Endodermal cell (in vitro differentiated cells): ENCODE data around the gene TFB2M. TPM values are rescaled to one million over a fixed set of nuclear protein-coding genes. Genes with fewer than 3 reads are reported as not detected.

Experiments
- DNase-seq: peaks from one replicate; pipeline ENCODE4 v3.0.0-alpha.2; 2017
- H3K27ac ChIP-seq: 2 replicates; pipeline ENCODE4 v1.5.1; 2013; ENCODE audit warnings: mild to moderate bottlenecking, low read depth, low read length, moderate library complexity
- H3K27me3 ChIP-seq: 2 replicates; pipeline ENCODE4 v1.6.1; 2013; ENCODE audit warnings: mild to moderate bottlenecking, low read length, moderate library complexity; ENCODE audit not compliant: insufficient read depth, control insufficient read depth, poor library complexity, severe bottlenecking
- H3K36me3 ChIP-seq: 2 replicates; pipeline ENCODE4 v1.7.0; 2013; ENCODE audit warnings: mild to moderate bottlenecking, low read length, moderate library complexity; ENCODE audit not compliant: control insufficient read depth, insufficient read depth
- H3K4me1 ChIP-seq: one replicate; pipeline ENCODE4 v1.7.0; 2013; ENCODE audit warnings: low read length; ENCODE audit not compliant: control insufficient read depth, insufficient read depth
- H3K4me3 ChIP-seq: 2 replicates; pipeline ENCODE4 v1.5.1; 2013; ENCODE audit warnings: mild to moderate bottlenecking, low read length, moderate library complexity
- H3K9ac ChIP-seq: 2 replicates; pipeline ENCODE4 v1.6.1; 2013; ENCODE audit warnings: mild to moderate bottlenecking, low read length, moderate library complexity; ENCODE audit not compliant: poor library complexity, severe bottlenecking; ENCODE audit errors: extremely low read depth
- H3K9me3 ChIP-seq: 2 replicates; pipeline ENCODE4 v1.6.1; 2013; ENCODE audit warnings: mild to moderate bottlenecking, low read length, moderate library complexity; ENCODE audit not compliant: control insufficient read depth
- H3K27ac Mint-ChIP-seq: 2 replicates; pipeline ENCODE4 v1.8.0; 2020; ENCODE audit warnings: mixed read lengths
- H3K27me3 Mint-ChIP-seq: 2 replicates; pipeline ENCODE4 v1.8.0; 2021; ENCODE audit warnings: mild to moderate bottlenecking, mixed read lengths; ENCODE audit not compliant: insufficient read depth
- H3K36me3 Mint-ChIP-seq: 2 replicates; pipeline ENCODE4 v1.8.0; 2020; ENCODE audit warnings: low read depth, mixed read lengths
- H3K4me1 Mint-ChIP-seq: 2 replicates; pipeline ENCODE4 v1.8.0; 2020; ENCODE audit warnings: mixed read lengths
- H3K4me3 Mint-ChIP-seq: 2 replicates; pipeline ENCODE4 v1.8.0; 2020; ENCODE audit warnings: mild to moderate bottlenecking, moderate library complexity, mixed read lengths
- H3K9me3 Mint-ChIP-seq: 2 replicates; pipeline ENCODE4 v1.8.0; 2020; ENCODE audit warnings: mild to moderate bottlenecking, mixed read lengths
- WGBS, 2 experiments: methylation state at CpG; one replicate each; pipeline versions ENCODE4 v1.1.5 to v1.1.7; 2013; ENCODE audit warnings: missing lambda C conversion rate in 2 of 2, mixed read lengths in 1 of 2; ENCODE audit not compliant: insufficient coverage in 1 of 2, insufficient read length in 1 of 2; 5-methylcytosine and 5-hydroxymethylcytosine counted together
- total RNA-seq, 2 donors: library from RNA; stranded (reverse); fragmentation: NEBNext Ultra II Directional in 1 of 2; extraction: Animal tissue kit (Norgen Biotek cat#: 25700) in 1 of 2; gene quantifications; 2 replicates in 1 of 2; 3 replicates in 1 of 2; pipeline ENCODE4 v1.2.1, GENCODE V29; 2021
- TF ChIP-seq, protein P1 (sequence below): fragments of 200-600 bp; sonication (generic); conservative IDR thresholded peaks from 2 replicates; pipeline ENCODE4 v1.5.0; 2021; ENCODE audit warnings: antibody characterized with exemption, mild to moderate bottlenecking

The TFB2M gene
- total RNA-seq, 2 donors from 2014 or later, result 13.2 to 13.7 TPM

DNA sequence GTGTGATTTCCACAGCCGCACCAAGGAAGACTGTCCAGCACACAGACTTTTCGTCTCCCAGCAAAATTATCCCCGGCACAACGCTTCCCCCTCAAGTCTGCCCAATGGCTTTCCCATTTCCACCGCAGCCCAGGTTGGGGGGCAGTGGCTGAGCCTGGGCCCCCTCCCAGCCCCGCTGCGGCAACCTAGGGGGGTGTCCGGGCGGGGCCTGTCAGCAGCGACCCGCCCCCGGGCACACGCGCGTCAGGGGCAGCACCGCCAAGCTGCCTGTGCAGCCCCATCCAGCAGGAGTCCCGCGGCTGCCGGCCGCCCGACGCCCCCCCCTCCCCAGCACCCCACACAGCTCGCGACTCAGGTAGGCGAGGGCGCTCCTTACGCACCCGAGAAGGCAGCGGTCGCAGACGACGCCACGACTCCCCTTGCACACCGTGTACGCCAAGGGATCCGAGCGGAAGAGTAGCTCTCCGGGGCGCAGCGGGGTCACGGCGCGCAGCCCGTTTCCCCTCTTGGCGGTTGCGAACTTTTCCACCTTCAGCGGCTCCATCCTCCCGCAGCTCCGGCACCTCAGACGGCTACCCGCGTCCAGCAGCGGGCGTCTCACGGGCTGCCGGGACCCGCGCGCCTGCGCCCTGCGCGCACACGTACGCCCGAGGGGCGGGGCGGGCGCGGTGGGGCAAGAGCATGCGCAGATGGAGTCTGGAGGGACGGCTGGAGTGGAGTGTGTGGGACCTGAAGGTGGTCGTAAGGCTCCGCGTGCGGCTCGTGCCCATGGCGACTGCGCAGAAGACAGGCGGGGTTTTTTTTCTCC is 59.2 kb downstream of the TFB2M start, which contains the start of gene SMYD3:
Gene SMYD3, minus strand, starts transcription at position 606 of the 808 bp plus-strand sequence.
- peaks cover 9% of the 10 kb centered on the region for H3K27me3 Mint-ChIP-seq
- peak within 1 kb of the TSS; percentile 74 for H3K4me3 Mint-ChIP-seq
- Histone ChIP-seq H3K36me3 (no peaks in the 10 kb centered on the region), H3K27ac (no peak within 1 kb of the TSS), H3K4me3 (peak within 1 kb of the TSS; percentile 77), H3K9ac (peak within 1 kb of the TSS; percentile 25), H3K4me1 (no peaks in the 10 kb centered on the region), H3K9me3 (no peaks in the 10 kb centered on the region), H3K27me3 (no peaks in the 10 kb centered on the region)
- no peaks in the 10 kb centered on the region for H3K9me3 Mint-ChIP-seq
- peaks cover 2% of the 10 kb centered on the region for H3K36me3 Mint-ChIP-seq
- peaks cover 5% of the 10 kb centered on the region for H3K4me1 Mint-ChIP-seq
- WGBS, 2 experiments, result 1% methylated on average over 13 to 78 of the region's 79 CpGs
- TF ChIP-seq, protein P1, sequence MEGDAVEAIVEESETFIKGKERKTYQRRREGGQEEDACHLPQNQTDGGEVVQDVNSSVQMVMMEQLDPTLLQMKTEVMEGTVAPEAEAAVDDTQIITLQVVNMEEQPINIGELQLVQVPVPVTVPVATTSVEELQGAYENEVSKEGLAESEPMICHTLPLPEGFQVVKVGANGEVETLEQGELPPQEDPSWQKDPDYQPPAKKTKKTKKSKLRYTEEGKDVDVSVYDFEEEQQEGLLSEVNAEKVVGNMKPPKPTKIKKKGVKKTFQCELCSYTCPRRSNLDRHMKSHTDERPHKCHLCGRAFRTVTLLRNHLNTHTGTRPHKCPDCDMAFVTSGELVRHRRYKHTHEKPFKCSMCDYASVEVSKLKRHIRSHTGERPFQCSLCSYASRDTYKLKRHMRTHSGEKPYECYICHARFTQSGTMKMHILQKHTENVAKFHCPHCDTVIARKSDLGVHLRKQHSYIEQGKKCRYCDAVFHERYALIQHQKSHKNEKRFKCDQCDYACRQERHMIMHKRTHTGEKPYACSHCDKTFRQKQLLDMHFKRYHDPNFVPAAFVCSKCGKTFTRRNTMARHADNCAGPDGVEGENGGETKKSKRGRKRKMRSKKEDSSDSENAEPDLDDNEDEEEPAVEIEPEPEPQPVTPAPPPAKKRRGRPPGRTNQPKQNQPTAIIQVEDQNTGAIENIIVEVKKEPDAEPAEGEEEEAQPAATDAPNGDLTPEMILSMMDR, result no peak
- DNase-seq, result peak; percentile 95
- peak within 1 kb of the TSS; percentile 88 for H3K27ac Mint-ChIP-seq

DNA sequence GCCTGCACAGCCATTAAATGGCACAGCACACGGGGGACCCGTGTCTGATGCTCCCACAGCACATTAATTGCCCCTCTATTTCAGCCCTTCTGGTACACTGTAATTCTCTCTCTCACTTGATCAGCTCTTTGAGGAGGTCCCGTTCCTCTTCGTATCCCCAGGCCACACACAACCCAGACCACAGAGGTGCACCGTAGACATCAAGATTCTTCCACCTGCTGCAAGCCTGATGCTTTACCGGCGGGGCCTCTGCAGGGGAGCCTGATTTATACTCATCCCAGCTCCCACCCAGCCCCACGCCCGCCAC is 59.7 kb downstream of the TFB2M start:
- no peak for DNase-seq
- Mint-ChIP-seq H3K27ac (no peak overlapping the region), H3K4me3 (peak overlapping the region; percentile 74), H3K4me1 (peaks cover 5% of the 10 kb centered on the region), H3K27me3 (peaks cover 9% of the 10 kb centered on the region), H3K9me3 (no peaks in the 10 kb centered on the region), H3K36me3 (peaks cover 2% of the 10 kb centered on the region)
- Histone ChIP-seq H3K4me3 (peak overlapping the region; percentile 77), H3K9me3 (no peaks in the 10 kb centered on the region), H3K27me3 (no peaks in the 10 kb centered on the region), H3K9ac (peak overlapping the region; percentile 25), H3K4me1 (no peaks in the 10 kb centered on the region), H3K36me3 (no peaks in the 10 kb centered on the region), H3K27ac (no peak overlapping the region)
- TF ChIP-seq, protein P1, result no peak
- 22 to 67% methylated on average over 1 to 9 of the region's 9 CpGs for WGBS, 2 experiments

DNA sequence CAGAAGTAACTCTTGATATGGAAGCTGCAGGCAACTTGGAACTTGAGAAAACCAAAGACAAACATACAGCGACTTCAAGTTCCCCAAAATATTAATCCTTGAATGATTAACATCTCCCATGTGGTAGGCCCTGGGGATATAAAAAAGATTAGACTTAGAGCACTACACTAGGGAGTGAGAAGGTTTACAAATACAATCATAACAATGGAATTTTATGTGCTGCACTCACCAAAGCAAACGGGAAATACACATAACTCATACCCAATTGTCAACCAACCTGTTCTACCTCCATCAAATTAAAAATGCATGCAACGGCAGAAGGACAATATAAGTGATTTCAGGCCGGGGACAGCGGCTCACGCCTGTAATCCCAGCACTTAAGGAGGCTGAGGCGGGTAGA is 62.7 kb downstream of the TFB2M start:
- Mint-ChIP-seq H3K27me3 (peaks cover 9% of the 10 kb centered on the region), H3K27ac (no peak overlapping the region), H3K9me3 (no peaks in the 10 kb centered on the region), H3K4me3 (no peak overlapping the region), H3K36me3 (peaks cover 2% of the 10 kb centered on the region), H3K4me1 (peaks cover 5% of the 10 kb centered on the region)
- Histone ChIP-seq H3K9ac (no peak overlapping the region), H3K9me3 (no peaks in the 10 kb centered on the region), H3K27ac (no peak overlapping the region), H3K27me3 (no peaks in the 10 kb centered on the region), H3K36me3 (no peaks in the 10 kb centered on the region), H3K4me1 (no peaks in the 10 kb centered on the region), H3K4me3 (no peak overlapping the region)
- DNase-seq, result no peak
- 80 to 87% methylated on average over 5 to 7 of the region's 7 CpGs for WGBS, 2 experiments
- TF ChIP-seq, protein P1, result no peak
